SK-N-SH (cell line): ENCODE measurements around the gene CCDC15. TPM values are rescaled to one million over a fixed set of nuclear protein-coding genes. Genes with fewer than 3 reads are reported as not detected.

Experiments used
- polyA plus RNA-seq, 3 experiments: library from polyadenylated mRNA; depleted of rRNA; stranded (reverse); fragments of >200 nt; gene quantifications; 2 replicates each; pipeline ENCODE4 v1.2.3, GENCODE V29; 2012

The CCDC15 gene
- polyA plus RNA-seq, 1 of the 3 experiments (the other 2 are of a cell fraction), result 0.69 TPM

Other genes with a start within 250 kb of the CCDC15 start
- 3.1 and 6.8 TPM in 2 replicates for gene NRGN, start 214.3 kb upstream of the CCDC15 start, polyA plus RNA-seq (2012; rRNA removed)
- 0.06 TPM in 1 of 2 replicates, not detected in the other for gene VSIG2, start 201.9 kb upstream of the CCDC15 start, polyA plus RNA-seq (2012; rRNA removed)
- 1.3 and 1.4 TPM in 2 replicates for gene ESAM, start 191.9 kb upstream of the CCDC15 start, polyA plus RNA-seq (2012; rRNA removed)
- gene MSANTD2, start 153.8 kb upstream of the CCDC15 start, polyA plus RNA-seq (2012; rRNA removed), result 6.4 and 8.5 TPM in 2 replicates
- 59.8 and 61.2 TPM in 2 replicates for gene ROBO3, start 88.8 kb upstream of the CCDC15 start, polyA plus RNA-seq (2012; rRNA removed)
- gene ROBO4, start 56.3 kb upstream of the CCDC15 start, polyA plus RNA-seq (2012; rRNA removed), result 0.31 and 0.95 TPM in 2 replicates
- not detected in 2 replicates for gene HEPN1, start 35.0 kb upstream of the CCDC15 start, polyA plus RNA-seq (2012; rRNA removed)
- gene HEPACAM, start 18.2 kb upstream of the CCDC15 start, polyA plus RNA-seq (2012; rRNA removed), result not detected in 2 replicates
- gene SLC37A2, start 109.1 kb downstream of the CCDC15 start, polyA plus RNA-seq (2012; rRNA removed), result 0.39 and 0.44 TPM in 2 replicates
- gene TMEM218, start 157.4 kb downstream of the CCDC15 start, polyA plus RNA-seq (2012; rRNA removed), result 34.8 and 36.2 TPM in 2 replicates
- gene PKNOX2, start 210.5 kb downstream of the CCDC15 start, polyA plus RNA-seq (2012; rRNA removed), result 0.02 TPM in 1 of 2 replicates, not detected in the other